ENCODE results near the gene SURF1. TPM values are rescaled to one million over a fixed set of nuclear protein-coding genes. Genes with fewer than 3 reads are reported as not detected.

Gene SURF1
- total RNA-seq, 1 experiment from 2014 or later: 71.7 TPM

DNA sequence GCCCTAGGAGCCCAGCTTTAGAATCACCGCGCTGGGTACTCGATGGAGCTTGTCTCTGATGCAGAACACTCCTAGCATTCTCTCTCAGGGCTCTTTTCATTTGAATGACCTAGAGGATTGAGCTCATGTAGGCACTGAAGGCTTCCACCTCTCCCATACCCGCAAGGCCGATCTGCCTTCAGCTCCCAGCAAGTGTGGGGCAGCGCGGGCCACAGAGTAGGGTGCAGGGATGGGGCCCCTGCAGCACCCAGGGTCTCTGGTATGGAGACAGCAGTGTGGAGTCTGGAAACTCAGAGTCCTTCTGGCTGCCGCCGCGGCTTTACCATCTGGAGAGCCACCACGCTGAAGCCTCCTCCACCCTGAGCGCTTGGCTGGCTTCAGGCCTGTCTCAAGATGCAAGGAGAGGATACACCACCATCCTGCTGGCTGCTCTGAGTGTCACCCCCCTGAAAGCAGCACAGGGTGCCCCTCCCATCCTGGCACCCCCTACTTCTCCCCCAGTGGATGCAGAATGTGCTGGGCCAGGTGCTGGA lies 32.8 kb upstream of the SURF1 start:
- POLR2A ChIA-PET: no interaction called here
- H3K4me2 ChIP-seq (ENCODE audit: low read length): no peak overlapping the region
- no peaks in the 10 kb centered on the region for H3K27me3 ChIP-seq (ENCODE audit: insufficient read depth, low read length)
- CTCF ChIA-PET: no interaction called here
- H3K9me3 ChIP-seq (ENCODE audit: control insufficient read depth in 1 of 2, insufficient read depth in 1 of 2, low read depth in 1 of 2, low read length in 2 of 2): no peaks in the 10 kb centered on the region
- TF ChIP-seq SIN3A (IDR thresholded peaks at IDR 0.05; ENCODE audit: low read depth) (no peak), SP1 (IDR thresholded peaks at IDR 0.05; ENCODE audit: low read depth) (no peak), EZH2 (IDR thresholded peaks at IDR 0.05) (no peak), ELF1 (IDR thresholded peaks at IDR 0.05; ENCODE audit: borderline replicate concordance, low read depth) (no peak), ZNF274 (IDR thresholded peaks at IDR 0.05; ENCODE audit: low read depth, low read length) (no peak), REST (IDR thresholded peaks at IDR 0.05; ENCODE audit: low read depth) (no peak), POLR2AphosphoS5 (IDR thresholded peaks at IDR 0.05; ENCODE audit: low read depth, low read length) (no peak), JUND (IDR thresholded peaks at IDR 0.05) (no peak)
- TF ChIP-seq, protein P1, sequence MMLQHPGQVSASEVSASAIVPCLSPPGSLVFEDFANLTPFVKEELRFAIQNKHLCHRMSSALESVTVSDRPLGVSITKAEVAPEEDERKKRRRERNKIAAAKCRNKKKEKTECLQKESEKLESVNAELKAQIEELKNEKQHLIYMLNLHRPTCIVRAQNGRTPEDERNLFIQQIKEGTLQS (IDR thresholded peaks at IDR 0.05): no peak
- no peaks in the 10 kb centered on the region for H3K79me2 ChIP-seq (ENCODE audit: insufficient read depth, low read length)
- no peak overlapping the region for H2AFZ ChIP-seq (ENCODE audit: low read depth, low read length, poor library complexity, severe bottlenecking)
- DNase-seq (ENCODE audit: low read depth, low spot score) (no peak), ATAC-seq (no peak)
- H3K9ac ChIP-seq (ENCODE audit: low read length): no peak overlapping the region
- no peaks in the 10 kb centered on the region for H3K36me3 ChIP-seq (ENCODE audit: control insufficient read depth in 1 of 2, insufficient read depth in 2 of 2, low read length in 2 of 2)
- H3K27ac ChIP-seq (ENCODE audit: low read depth, low read length): no peak overlapping the region
- H3K4me1 ChIP-seq (ENCODE audit: control insufficient read depth in 1 of 2, insufficient read depth in 2 of 2, low read length in 2 of 2): no peaks in the 10 kb centered on the region
- intact Hi-C loops (cut with micrococcal nuclease): no loop called here
- no peaks in the 10 kb centered on the region for H4K20me1 ChIP-seq (ENCODE audit: insufficient read depth)
- no peaks in the 10 kb centered on the region for H3K9me2 ChIP-seq (ENCODE audit: insufficient read depth)
- no TSS peak for BruUV-seq (replicated peaks)
- H3K4me3 ChIP-seq (replicated peaks in 1 of 2; ENCODE audit: low read depth in 1 of 2, low read length in 2 of 2): no peak overlapping the region
- RAD21 ChIA-PET (ENCODE audit: low non-redundant PET in 1 of 2, low total read pairs in 2 of 2, uncharacterized antibody in 2 of 2, unreplicated experiment in 2 of 2): no interaction called here

All from HCT116 (cell line).